Activated CD4-positive, alpha-beta memory T cell treated with anti-CD3 and anti-CD28 coated beads for 36 hours (primary cell): ENCODE results near the gene GLRX5. TPM values are rescaled to one million over a fixed set of nuclear protein-coding genes. Genes with fewer than 3 reads are reported as not detected.

Experiments used
- CTCF ChIA-PET: fragments of 350-600 bp; sonication (Branson Sonifier 250); formaldehyde crosslinking; loops from one replicate; lab custom pipeline; 2021; ENCODE audit warnings: antibody characterized with exemption, inconsistent platforms; lab: Charles Lee
- POLR2A ChIA-PET: fragments of 350-600 bp; sonication (Branson Sonifier 250); formaldehyde crosslinking; loops from one replicate; lab custom pipeline; 2021; ENCODE audit warnings: antibody characterized with exemption; lab: Charles Lee
- DNase-seq: peaks from one replicate; pipeline ENCODE4 v3.0.0-alpha.2; 2020
- H3K27ac Mint-ChIP-seq: one replicate; pipeline ENCODE4 v1.8.0; 2021; ENCODE audit warnings: mixed read lengths
- H3K27me3 Mint-ChIP-seq: one replicate; pipeline ENCODE4 v1.8.0; 2021; ENCODE audit warnings: mixed read lengths
- H3K36me3 Mint-ChIP-seq: one replicate; pipeline ENCODE4 v1.8.0; 2021; ENCODE audit warnings: mixed read lengths
- H3K4me1 Mint-ChIP-seq: one replicate; pipeline ENCODE4 v1.8.0; 2021; ENCODE audit warnings: low read depth, mixed read lengths
- H3K4me3 Mint-ChIP-seq: one replicate; pipeline ENCODE4 v1.8.0; 2021; ENCODE audit warnings: mild to moderate bottlenecking, mixed read lengths
- H3K9me3 Mint-ChIP-seq: one replicate; pipeline ENCODE4 v1.8.0; 2021; ENCODE audit warnings: mixed read lengths
- intact Hi-C: fragments of 100-400 bp; cut with micrococcal nuclease; formaldehyde crosslinking; loops from one replicate; pipeline ENCODE4 v1.15.1; 2023
- total RNA-seq, 2 experiments: library from RNA; stranded (reverse); gene quantifications; one replicate each; pipeline ENCODE4 v1.2.3, GENCODE V29; 2021

Gene GLRX5
- total RNA-seq, 2 experiments from 2014 or later: 31.8 to 32.2 TPM

DNA sequence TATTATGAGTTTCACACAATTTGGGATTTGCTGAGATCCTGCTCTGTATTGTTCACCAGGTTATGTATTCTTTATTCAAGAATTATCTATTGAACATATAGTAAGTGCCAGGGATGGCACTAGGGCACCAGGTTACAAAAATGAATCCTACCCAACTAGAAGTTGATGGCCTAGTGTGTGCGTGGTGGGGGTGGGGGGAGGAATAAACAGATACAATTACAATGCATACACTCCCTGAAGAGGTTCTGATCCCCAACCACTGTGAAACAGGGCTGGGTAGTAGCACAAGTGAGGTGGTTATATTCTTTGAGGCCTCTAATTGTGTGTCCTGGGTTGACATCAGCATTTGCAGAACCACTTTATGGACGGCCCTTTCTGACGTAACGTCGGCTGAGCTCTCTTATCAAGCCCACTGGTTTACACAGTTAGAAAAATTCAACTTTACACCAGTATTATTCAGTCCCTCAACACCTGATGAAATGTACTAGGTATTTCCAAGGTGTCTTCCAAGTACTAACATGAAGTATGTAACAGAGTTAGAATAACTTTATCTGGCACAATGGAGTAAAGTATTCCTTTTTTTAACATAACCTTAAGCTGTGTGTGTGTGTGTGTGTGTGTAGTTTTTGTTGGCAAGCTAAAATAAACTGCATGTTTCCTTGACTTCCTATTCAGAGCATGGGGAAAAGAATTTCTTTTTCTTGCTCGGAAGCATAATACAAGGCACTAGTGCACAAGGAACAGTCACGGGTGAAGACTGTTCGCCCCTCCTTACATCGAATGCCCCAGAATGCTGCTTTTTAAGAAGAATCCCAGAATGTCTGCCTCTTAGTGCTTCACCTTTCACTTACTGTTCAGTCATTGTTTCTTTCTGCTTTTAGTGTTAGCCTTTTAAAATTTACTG lies 8.1 kb upstream of the GLRX5 start:
- no peaks in the 10 kb centered on the region for H3K9me3 Mint-ChIP-seq
- H3K4me3 Mint-ChIP-seq: peak overlapping the region; percentile 10
- H3K36me3 Mint-ChIP-seq: peaks cover 10% of the 10 kb centered on the region
- H3K27ac Mint-ChIP-seq: peak overlapping the region; percentile 75
- ChIA-PET CTCF (interaction anchor here (0.7 to 8.1 kb wide), 37 partner anchors 7 to 260 kb away, joined by 3 to 202 read pairs (median 5); partner anchors contain the start of genes GLRX5 and SYNE3), POLR2A (interaction anchor here (0.6 to 1.8 kb wide), 5 partner anchors 9 to 84 kb away, joined by 3 to 9 read pairs (median 4); partner anchors contain the start of genes GLRX5 and SYNE3)
- no peak for DNase-seq
- peaks cover 80% of the 10 kb centered on the region for H3K4me1 Mint-ChIP-seq
- intact Hi-C loops: loop anchor here (1.0 to 10.0 kb wide), 4 partner anchors 46 to 1182 kb away; no protein-coding TSS in a partner anchor
- no peaks in the 10 kb centered on the region for H3K27me3 Mint-ChIP-seq

DNA sequence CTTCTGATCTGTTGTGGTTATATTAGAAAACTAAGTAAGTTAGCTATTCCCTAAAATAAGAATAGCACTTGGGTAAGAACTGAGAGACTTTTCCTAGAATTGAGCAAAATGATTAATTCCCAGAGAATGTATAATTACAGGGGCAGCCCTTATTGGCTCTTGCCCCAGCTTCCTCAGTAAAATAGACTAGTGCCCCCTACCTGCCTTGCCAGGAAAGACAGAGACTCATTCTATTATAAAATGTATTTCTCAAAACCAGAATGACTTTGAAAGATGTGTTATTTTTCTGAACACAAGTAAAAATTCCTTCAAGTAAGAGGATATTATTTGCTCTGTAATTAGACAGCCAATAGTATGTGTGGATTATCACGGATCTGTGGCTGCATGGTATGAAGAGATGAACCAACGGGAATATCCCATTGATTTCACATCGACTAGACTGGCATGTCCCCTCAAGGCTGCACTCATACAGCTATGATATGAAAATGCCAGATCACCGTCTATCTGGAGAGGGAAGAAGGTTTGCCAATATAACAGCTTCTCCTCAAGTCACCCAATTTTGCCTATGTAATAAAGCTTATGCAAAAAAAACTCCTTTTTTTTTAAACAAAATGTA lies 7.4 kb upstream of the GLRX5 start:
- H3K36me3 Mint-ChIP-seq: peaks cover 17% of the 10 kb centered on the region
- ChIA-PET POLR2A (interaction anchor here (0.6 to 1.8 kb wide), 6 partner anchors 8 to 98 kb away, joined by 3 to 9 read pairs (median 4); partner anchors contain the start of genes GLRX5 and SYNE3), CTCF (interaction anchor here (0.7 to 8.1 kb wide), 37 partner anchors 8 to 261 kb away, joined by 3 to 202 read pairs (median 5); partner anchors contain the start of genes GLRX5 and SYNE3)
- peak overlapping the region; percentile 10 for H3K4me3 Mint-ChIP-seq
- H3K27ac Mint-ChIP-seq: peak overlapping the region; percentile 75
- H3K9me3 Mint-ChIP-seq: no peaks in the 10 kb centered on the region
- H3K27me3 Mint-ChIP-seq: no peaks in the 10 kb centered on the region
- H3K4me1 Mint-ChIP-seq: peaks cover 79% of the 10 kb centered on the region
- peak; percentile 68 for DNase-seq
- intact Hi-C loops: loop anchor here (1.0 to 10.0 kb wide), 4 partner anchors 47 to 1183 kb away; no protein-coding TSS in a partner anchor

- intact Hi-C loops: loop anchor here (10.0 kb wide), 1 partner anchor 1184 kb away; no protein-coding TSS in a partner anchor
- no peak overlapping the region for H3K27ac Mint-ChIP-seq
Measured at GRCh38 chr14:95529216-95529615, 5.6 kb upstream of the GLRX5 start.

GRCh38 chr14:95530473-95531276 lies 4.2 kb upstream of the GLRX5 start:
- no peaks in the 10 kb centered on the region for H3K9me3 Mint-ChIP-seq
- H3K36me3 Mint-ChIP-seq: peaks cover 26% of the 10 kb centered on the region
- no peaks in the 10 kb centered on the region for H3K27me3 Mint-ChIP-seq
- no peak overlapping the region for H3K4me3 Mint-ChIP-seq
- intact Hi-C loops: loop anchor here (5.0 to 10.0 kb wide), 4 partner anchors 33 to 1568 kb away; partner anchors contain the start of genes ATG2B, GSKIP and PPP4R4
- peak overlapping the region; percentile 46 for H3K27ac Mint-ChIP-seq
- CTCF ChIA-PET: interaction anchor here (1.2 to 2.2 kb wide), 2 partner anchors 86 to 88 kb away, joined by 3 to 8 read pairs; no protein-coding TSS in a partner anchor
- H3K4me1 Mint-ChIP-seq: peaks cover 55% of the 10 kb centered on the region
- DNase-seq: no peak
- POLR2A ChIA-PET: interaction anchor here (0.8 to 1.1 kb wide), 2 partner anchors 14 to 51 kb away, joined by 3 to 4 read pairs; partner anchors contain the start of gene SYNE3

More at GRCh38 chr14:95529216-95529615, 5.6 kb upstream of the GLRX5 start:
- Mint-ChIP-seq H3K36me3 (peaks cover 24% of the 10 kb centered on the region), H3K4me1 (peaks cover 67% of the 10 kb centered on the region), H3K9me3 (no peaks in the 10 kb centered on the region), H3K4me3 (no peak overlapping the region), H3K27me3 (no peaks in the 10 kb centered on the region)
- ChIA-PET POLR2A (interaction anchor here (0.9 kb wide), 1 partner anchor 69 kb away, joined by 3 read pairs; no protein-coding TSS in a partner anchor), CTCF (interaction anchor here (0.9 to 8.1 kb wide), 5 partner anchors 11 to 102 kb away, joined by 3 to 202 read pairs (median 4); no protein-coding TSS in a partner anchor)
- DNase-seq: no peak

GRCh38 chr14:95531473-95531872 lies 3.4 kb upstream of the GLRX5 start:
- Mint-ChIP-seq H3K27ac (peak overlapping the region; percentile 67), H3K36me3 (peaks cover 26% of the 10 kb centered on the region), H3K9me3 (no peaks in the 10 kb centered on the region), H3K4me1 (peaks cover 55% of the 10 kb centered on the region), H3K4me3 (peak overlapping the region; percentile 32), H3K27me3 (no peaks in the 10 kb centered on the region)
- POLR2A ChIA-PET: interaction anchor here (4.0 kb wide), 1 partner anchor 8 kb away, joined by 52 read pairs; no protein-coding TSS in a partner anchor
- CTCF ChIA-PET: interaction anchor here (1.2 to 5.4 kb wide), 3 partner anchors 8 to 89 kb away, joined by 3 to 35 read pairs (median 8); no protein-coding TSS in a partner anchor
- DNase-seq: no peak
- intact Hi-C loops: loop anchor here (5.0 to 10.0 kb wide), 4 partner anchors 34 to 1569 kb away; partner anchors contain the start of genes ATG2B, GSKIP and PPP4R4

GRCh38 chr14:95531969-95532368 lies 2.9 kb upstream of the GLRX5 start:
- H3K4me1 Mint-ChIP-seq: peaks cover 55% of the 10 kb centered on the region
- intact Hi-C loops: loop anchor here (5.0 to 10.0 kb wide), 4 partner anchors 35 to 1570 kb away; partner anchors contain the start of genes ATG2B, GSKIP and PPP4R4
- peaks cover 26% of the 10 kb centered on the region for H3K36me3 Mint-ChIP-seq
- POLR2A ChIA-PET: interaction anchor here (4.0 kb wide), 1 partner anchor 8 kb away, joined by 52 read pairs; no protein-coding TSS in a partner anchor
- DNase-seq: no peak
- no peaks in the 10 kb centered on the region for H3K27me3 Mint-ChIP-seq
- H3K9me3 Mint-ChIP-seq: no peaks in the 10 kb centered on the region
- peak overlapping the region; percentile 93 for H3K4me3 Mint-ChIP-seq
- CTCF ChIA-PET: interaction anchor here (0.8 to 5.4 kb wide), 3 partner anchors 9 to 90 kb away, joined by 3 to 35 read pairs (median 8); no protein-coding TSS in a partner anchor
- peak overlapping the region; percentile 68 for H3K27ac Mint-ChIP-seq

DNA sequence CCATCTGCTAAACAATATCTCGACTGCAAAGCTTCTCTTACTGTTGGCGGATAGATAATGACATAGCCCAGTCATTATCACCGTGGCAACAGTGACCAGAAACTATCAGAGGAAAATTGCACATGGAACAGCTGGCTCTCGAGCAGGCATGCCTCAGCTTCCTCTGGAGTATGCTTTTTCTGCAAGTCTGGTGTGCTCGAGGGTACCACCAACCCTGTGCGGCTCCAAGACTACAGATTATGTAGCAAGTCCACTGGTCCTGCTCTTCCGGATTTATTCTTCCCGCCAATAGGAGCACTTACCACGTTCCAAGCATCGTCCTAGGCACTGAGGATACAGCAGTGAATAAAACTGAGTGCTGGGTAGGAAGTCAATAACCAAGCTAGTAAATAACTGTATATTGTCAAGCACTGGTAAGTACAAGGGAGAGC lies 1.4 kb upstream of the GLRX5 start:
- peaks cover 26% of the 10 kb centered on the region for H3K36me3 Mint-ChIP-seq
- peak overlapping the region; percentile 93 for H3K27ac Mint-ChIP-seq
- H3K27me3 Mint-ChIP-seq: no peaks in the 10 kb centered on the region
- intact Hi-C loops: loop anchor here (5.0 to 10.0 kb wide), 4 partner anchors 36 to 1571 kb away; partner anchors contain the start of genes ATG2B, GSKIP and PPP4R4
- no peaks in the 10 kb centered on the region for H3K9me3 Mint-ChIP-seq
- DNase-seq: peak; percentile 44
- H3K4me3 Mint-ChIP-seq: peak overlapping the region; percentile 93
- CTCF ChIA-PET: interaction anchor here (1.2 to 6.6 kb wide), 4 partner anchors 10 to 89 kb away, joined by 3 to 82 read pairs (median 19); no protein-coding TSS in a partner anchor
- H3K4me1 Mint-ChIP-seq: peaks cover 56% of the 10 kb centered on the region
- POLR2A ChIA-PET: interaction anchor here (1.4 to 4.0 kb wide), 6 partner anchors 10 to 103 kb away, joined by 3 to 52 read pairs (median 8); partner anchors contain the start of gene SYNE3

- peak; percentile 27 for DNase-seq
- Mint-ChIP-seq H3K4me1 (peaks cover 57% of the 10 kb centered on the region), H3K27ac (peak overlapping the region; percentile 93), H3K36me3 (peaks cover 26% of the 10 kb centered on the region), H3K4me3 (peak overlapping the region; percentile 93), H3K9me3 (no peaks in the 10 kb centered on the region), H3K27me3 (no peaks in the 10 kb centered on the region)
- CTCF ChIA-PET: interaction anchor here (1.2 to 6.6 kb wide), 4 partner anchors 10 to 90 kb away, joined by 3 to 82 read pairs (median 19); no protein-coding TSS in a partner anchor
- intact Hi-C loops: loop anchor here (1.0 to 10.0 kb wide), 8 partner anchors 11 to 1572 kb away; partner anchors contain the start of genes ATG2B, DICER1, GSKIP and PPP4R4
- POLR2A ChIA-PET: interaction anchor here (0.7 to 4.0 kb wide), 9 partner anchors 10 to 103 kb away, joined by 3 to 52 read pairs (median 8); partner anchors contain the start of gene SYNE3
Measured at GRCh38 chr14:95533822-95534221, 1.0 kb upstream of the GLRX5 start.

DNA sequence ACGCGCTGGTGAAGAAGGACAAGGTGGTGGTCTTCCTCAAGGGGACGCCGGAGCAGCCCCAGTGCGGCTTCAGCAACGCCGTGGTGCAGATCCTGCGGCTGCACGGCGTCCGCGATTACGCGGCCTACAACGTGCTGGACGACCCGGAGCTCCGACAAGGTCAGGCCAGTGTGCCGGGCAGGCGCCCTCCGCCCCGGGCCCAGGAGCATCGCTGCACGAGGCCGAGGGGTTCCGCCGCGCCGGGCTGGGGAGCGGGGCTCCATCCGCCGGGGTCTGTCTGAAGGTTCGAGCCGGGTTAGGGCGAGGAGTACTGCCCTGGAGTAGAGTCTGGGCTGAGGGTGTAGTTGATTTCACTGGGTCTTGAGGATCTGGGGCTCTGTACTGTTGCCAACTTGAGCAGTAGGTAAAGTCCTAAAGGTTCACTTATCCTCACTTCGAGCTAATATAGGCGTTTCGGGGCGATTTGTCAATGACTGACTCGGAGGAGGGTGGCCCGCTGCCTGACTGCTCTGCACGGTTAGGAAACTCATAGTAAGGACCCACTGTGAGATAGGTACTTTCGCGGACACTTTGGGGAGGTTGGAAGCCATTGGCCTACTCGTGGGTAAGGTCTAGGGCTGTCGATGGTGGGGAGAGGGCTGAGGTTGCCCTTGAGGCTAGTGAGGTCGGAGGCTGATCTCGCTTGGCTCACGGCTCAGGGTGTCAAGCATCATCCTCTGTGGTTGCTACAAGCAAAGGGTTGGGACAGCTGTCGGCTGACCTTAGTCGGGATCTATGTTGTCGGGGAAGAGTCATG lies 574 bp downstream of the GLRX5 start:
- H3K27me3 Mint-ChIP-seq: no peaks in the 10 kb centered on the region
- ChIA-PET CTCF (interaction anchor here (0.8 to 6.6 kb wide), 8 partner anchors 9 to 108 kb away, joined by 3 to 82 read pairs (median 5); no protein-coding TSS in a partner anchor), POLR2A (interaction anchor here (1.5 to 4.0 kb wide), 5 partner anchors 9 to 93 kb away, joined by 4 to 52 read pairs (median 5); partner anchors contain the start of gene SYNE3)
- H3K4me3 Mint-ChIP-seq: peak overlapping the region; percentile 93
- H3K4me1 Mint-ChIP-seq: peaks cover 47% of the 10 kb centered on the region
- intact Hi-C loops: loop anchor here (2.0 to 10.0 kb wide), 2 partner anchors 93 to 1361 kb away; partner anchors contain the start of gene PPP4R4
- peak overlapping the region; percentile 69 for H3K27ac Mint-ChIP-seq
- DNase-seq: peak; percentile 32
- H3K9me3 Mint-ChIP-seq: no peaks in the 10 kb centered on the region
- H3K36me3 Mint-ChIP-seq: peaks cover 19% of the 10 kb centered on the region
